Measurements from ENCODE around the gene KAT8. TPM values are rescaled to one million over a fixed set of nuclear protein-coding genes. Genes with fewer than 3 reads are reported as not detected.

Gene KAT8
- total and polyA plus RNA-seq, 9 of the 15 experiments (the other 6 are each of a cell fraction or from before 2014, with no cell fraction given): 10.0 to 98.5 (median 76.4) TPM

- TF ChIP-seq ZNF584 (CRISPR knock-in tag; IDR thresholded peaks at IDR 0.05; ENCODE audit: low read depth) (no peak), KLF6 (CRISPR knock-in tag; IDR thresholded peaks at IDR 0.05; ENCODE audit: borderline replicate concordance) (no peak), HOXB6 (CRISPR knock-in tag; IDR thresholded peaks at IDR 0.05; ENCODE audit: borderline replicate concordance) (no peak), RHOXF2B (CRISPR knock-in tag; conservative IDR thresholded peaks at IDR 0.05) (no peak), BRCA1 (IDR thresholded peaks at IDR 0.05) (no peak), BRCA1 (CRISPR knock-in tag; IDR thresholded peaks at IDR 0.05) (no peak), NFRKB (IDR thresholded peaks at IDR 0.05; ENCODE audit: low read depth) (peak; percentile 29; the same call in 1 of the 2 replicates), ZNF695 (CRISPR knock-in tag; IDR thresholded peaks at IDR 0.05) (no peak), SRF (CRISPR knock-in tag; IDR thresholded peaks at IDR 0.05) (no peak), NR1H2 (CRISPR knock-in tag; IDR thresholded peaks at IDR 0.05) (no peak), ZNF134 (CRISPR knock-in tag; conservative IDR thresholded peaks at IDR 0.05) (no peak), ZNF717 (CRISPR knock-in tag; IDR thresholded peaks at IDR 0.05) (no peak), KAT8 (IDR thresholded peaks at IDR 0.05; ENCODE audit: low read depth) (no peak), PRMT5 (CRISPR knock-in tag; IDR thresholded peaks at IDR 0.05) (no peak), NONO (IDR thresholded peaks at IDR 0.05; ENCODE audit: low read depth in 2 of 2, low read length in 1 of 2) (peak; percentile 79 to 97; a peak in 3 of 4 replicates), HMG20B (CRISPR knock-in tag; IDR thresholded peaks at IDR 0.05) (no peak), ETV6 (IDR thresholded peaks at IDR 0.05; ENCODE audit: borderline replicate concordance in 1 of 2, low read depth in 2 of 2, low read length in 1 of 2) (no peak), ETV6 (CRISPR knock-in tag; IDR thresholded peaks at IDR 0.05; ENCODE audit: borderline replicate concordance) (no peak), IRF9 (tag; IDR thresholded peaks at IDR 0.05) (no peak), CAMTA2 (CRISPR knock-in tag; conservative IDR thresholded peaks at IDR 0.05) (no peak), ARHGAP35 (IDR thresholded peaks at IDR 0.05; ENCODE audit: partially characterized antibody) (no peak), ETV5 (CRISPR knock-in tag; IDR thresholded peaks at IDR 0.05; ENCODE audit: low read depth) (no peak), CHD2 (IDR thresholded peaks at IDR 0.05; ENCODE audit: low read depth, low read length) (no peak), SLC30A9 (CRISPR knock-in tag; IDR thresholded peaks at IDR 0.05) (no peak), MECOM (CRISPR knock-in tag; IDR thresholded peaks at IDR 0.05) (no peak), ZSCAN29 (IDR thresholded peaks at IDR 0.05) (no peak), USF1 (CRISPR knock-in tag; IDR thresholded peaks at IDR 0.05) (no peak), TCF7L2 (IDR thresholded peaks at IDR 0.05; ENCODE audit: low read depth, low read length) (no peak), ZBTB12 (CRISPR knock-in tag; IDR thresholded peaks at IDR 0.05) (peak; percentile 94), PURB (CRISPR knock-in tag; IDR thresholded peaks at IDR 0.05; ENCODE audit: low read depth) (no peak), MCM5 (IDR thresholded peaks at IDR 0.05; ENCODE audit: low read depth) (no peak)
Measured at GRCh38 chr16:31117384-31118222, at the start of gene KAT8 (continued).
